PFSK-1 (cell line): ENCODE measurements around the gene BTK. TPM values are rescaled to one million over a fixed set of nuclear protein-coding genes. Genes with fewer than 3 reads are reported as not detected.

Source experiments
- FOXP2 ChIP-seq: optimal IDR thresholded peaks from 2 replicates; pipeline ENCODE3; 2011; ENCODE audit warnings: borderline replicate concordance, control low read depth, inconsistent platforms; ENCODE audit not compliant: insufficient read depth; ENCODE audit errors: extremely low read length, extremely low read depth
- POLR2AphosphoS5 ChIP-seq: IDR thresholded peaks from 2 replicates; pipeline ENCODE4 v1.6.1; 2012; ENCODE audit warnings: low read depth, mild to moderate bottlenecking, control low read depth, low read length, moderate library complexity
- REST ChIP-seq, 2 experiments: IDR thresholded peaks; 2 replicates each; pipeline versions ENCODE4 v1.6.1 to v1.8.0; 2011 to 2012; ENCODE audit warnings: low read depth in 2 of 2, low read length in 2 of 2, control low read depth in 1 of 2, inconsistent platforms in 1 of 2, mild to moderate bottlenecking in 1 of 2, moderate library complexity in 1 of 2; ENCODE audit not compliant: insufficient read depth in 1 of 2
- SIN3A ChIP-seq: IDR thresholded peaks from 2 replicates; pipeline ENCODE4 v1.6.1; 2012; ENCODE audit warnings: mild to moderate bottlenecking, low read length, moderate library complexity, borderline replicate concordance; ENCODE audit not compliant: insufficient read depth
- TAF1 ChIP-seq: IDR thresholded peaks from 2 replicates; pipeline ENCODE4 v1.6.1; 2012; ENCODE audit warnings: low read length, control low read depth, borderline replicate concordance; ENCODE audit not compliant: insufficient read depth
- polyA plus RNA-seq: library from polyadenylated mRNA; unstranded; fragments of >200 nt; gene quantifications from one replicate; pipeline ENCODE4 v1.2.1, GENCODE V29; 2012; ENCODE audit warnings: low read depth, missing spikeins; ENCODE audit not compliant: insufficient read length

The BTK gene
- 0.41 TPM for polyA plus RNA-seq

GRCh38 chrX:101385795-101386541 lies at the start of gene BTK:
TSS of gene BTK (minus strand) at chrX:101386191. CDS start at chrX:101375284, 10,907 bp downstream.
- no peak for TF ChIP-seq REST (IDR thresholded peaks at IDR 0.05; ENCODE audit: insufficient read depth in 1 of 2, low read depth in 2 of 2, low read length in 2 of 2)
- no peak for TF ChIP-seq FOXP2
- TF ChIP-seq POLR2AphosphoS5: no peak
- TF ChIP-seq TAF1: no peak
- no peak for TF ChIP-seq SIN3A

GRCh38 chrX:101430457-101431078 lies 44.6 kb upstream of the BTK start:
- TF ChIP-seq POLR2AphosphoS5: no peak

- TF ChIP-seq TAF1: no peak
- TF ChIP-seq SIN3A: no peak
- TF ChIP-seq REST (IDR thresholded peaks at IDR 0.05; ENCODE audit: insufficient read depth in 1 of 2, low read depth in 2 of 2, low read length in 2 of 2): no peak
- no peak for TF ChIP-seq FOXP2
- TF ChIP-seq POLR2AphosphoS5: no peak
Observed at GRCh38 chrX:101429934-101430333, 43.9 kb upstream of the BTK start.

- TF ChIP-seq REST (IDR thresholded peaks at IDR 0.05; ENCODE audit: insufficient read depth in 1 of 2, low read depth in 2 of 2, low read length in 2 of 2) (no peak), SIN3A (no peak), TAF1 (no peak), POLR2AphosphoS5 (no peak), FOXP2 (no peak)
Observed at GRCh38 chrX:101427954-101428353, 42.0 kb upstream of the BTK start.

GRCh38 chrX:101419489-101419888 lies 33.5 kb upstream of the BTK start:
- no peak for TF ChIP-seq TAF1
- no peak for TF ChIP-seq REST (IDR thresholded peaks at IDR 0.05; ENCODE audit: insufficient read depth in 1 of 2, low read depth in 2 of 2, low read length in 2 of 2)
- no peak for TF ChIP-seq FOXP2
- TF ChIP-seq POLR2AphosphoS5: no peak
- no peak for TF ChIP-seq SIN3A
